ENCODE data around the gene TMEM217. TPM values are rescaled to one million over a fixed set of nuclear protein-coding genes. Genes with fewer than 3 reads are reported as not detected.
A peak's percentile ranks its signal among the peaks of the same experiment; 100 is the strongest.

TMEM217 gene
- total RNA-seq, 2 experiments from 2014 or later: 0.81 to 0.95 TPM

DNA sequence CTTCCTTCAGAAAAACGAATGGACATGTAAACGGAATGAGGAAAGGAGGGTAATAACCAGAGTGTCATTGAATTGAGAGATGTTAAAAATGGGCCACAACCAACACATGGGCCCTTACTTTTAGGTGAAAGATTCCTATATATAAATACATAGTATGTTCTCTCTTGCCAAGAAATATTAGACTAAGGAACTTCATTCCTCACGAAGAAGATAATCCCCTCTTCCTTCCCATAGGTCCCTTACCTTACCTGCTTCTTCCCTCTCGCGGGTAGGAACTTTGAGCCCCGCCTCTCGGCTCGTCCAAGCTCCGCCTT is 667 bp downstream of the TMEM217 start:
- H3K36me3 Mint-ChIP-seq (ENCODE audit: low read depth): peaks cover 2% of the 10 kb centered on the region
- intact Hi-C loops (cut with micrococcal nuclease): loop anchor here (1.0 to 5.0 kb wide), 9 partner anchors 16 to 440 kb away; partner anchors contain the start of genes C6orf89, CMTR1 and MDGA1
- H3K27me3 Mint-ChIP-seq (ENCODE audit: low read depth): no peaks in the 10 kb centered on the region
- DNase-seq: no peak
- H3K27ac Mint-ChIP-seq: peak overlapping the region; percentile 87
- H3K4me1 Mint-ChIP-seq (ENCODE audit: low read depth): peaks cover 41% of the 10 kb centered on the region
- CTCF ChIA-PET: interaction anchor here (0.5 to 1.5 kb wide), 7 partner anchors 48 to 362 kb away, joined by 3 to 4 read pairs (median 3); no protein-coding TSS in a partner anchor
- H3K4me3 Mint-ChIP-seq: peak overlapping the region; percentile 80
- H3K9me3 Mint-ChIP-seq: no peaks in the 10 kb centered on the region

DNA sequence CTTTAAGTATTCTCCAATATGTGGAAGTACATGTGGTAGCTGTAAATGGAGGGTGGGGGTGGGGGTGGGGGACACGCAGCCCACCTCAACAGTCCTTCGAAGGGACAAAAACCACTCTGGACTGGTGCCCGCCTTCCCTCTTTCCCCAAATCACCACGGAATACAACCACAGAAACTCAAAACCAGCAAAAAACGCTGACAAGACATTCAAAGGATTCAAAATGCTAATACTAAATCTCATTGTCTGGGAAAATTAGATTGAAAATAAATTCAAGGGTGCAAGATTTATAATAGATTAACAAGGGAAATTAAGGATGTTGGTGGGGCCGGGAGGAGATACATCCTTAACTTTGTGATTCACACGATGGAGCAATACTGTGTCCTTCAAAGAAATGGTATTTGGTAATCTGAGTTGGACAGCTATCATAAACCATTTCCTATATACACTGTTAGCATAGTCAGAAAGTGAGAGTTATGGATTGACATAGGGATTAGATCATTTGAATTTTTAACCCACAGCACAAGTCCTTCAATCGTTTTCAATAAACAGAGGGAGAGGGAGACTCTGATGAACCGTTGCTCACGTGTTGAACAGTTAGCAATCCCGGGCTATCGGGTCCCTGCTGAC is 1.1 kb downstream of the TMEM217 start:
- peaks cover 39% of the 10 kb centered on the region for H3K4me1 Mint-ChIP-seq (ENCODE audit: low read depth)
- H3K9me3 Mint-ChIP-seq: no peaks in the 10 kb centered on the region
- H3K36me3 Mint-ChIP-seq (ENCODE audit: low read depth): peaks cover 2% of the 10 kb centered on the region
- H3K4me3 Mint-ChIP-seq: peak overlapping the region; percentile 80
- no peak for DNase-seq
- H3K27me3 Mint-ChIP-seq (ENCODE audit: low read depth): no peaks in the 10 kb centered on the region
- intact Hi-C loops (cut with micrococcal nuclease): loop anchor here (1.0 to 5.0 kb wide), 9 partner anchors 16 to 440 kb away; partner anchors contain the start of genes C6orf89, CMTR1 and MDGA1
- CTCF ChIA-PET: interaction anchor here (0.8 to 1.5 kb wide), 5 partner anchors 48 to 235 kb away, joined by 3 to 4 read pairs (median 4); no protein-coding TSS in a partner anchor
- no peak overlapping the region for H3K27ac Mint-ChIP-seq

DNA sequence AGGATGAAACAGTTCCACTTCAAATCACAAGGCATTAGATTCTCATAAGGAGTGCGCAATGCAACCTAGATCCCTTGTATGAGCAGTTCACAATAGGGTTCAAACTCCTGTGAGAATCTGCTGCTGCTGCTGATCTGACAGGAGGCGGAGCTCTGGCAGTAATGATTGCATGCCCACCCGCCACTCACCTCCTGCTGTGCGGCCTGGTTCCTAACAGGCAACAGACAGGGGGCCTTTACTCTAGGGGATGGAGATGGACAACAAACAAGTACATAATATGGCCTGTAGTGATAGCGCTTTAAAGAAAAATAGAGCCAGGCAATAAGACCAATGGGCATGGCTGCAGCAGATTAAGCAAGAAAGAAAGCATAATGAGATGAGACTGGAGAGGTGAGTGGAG is 3.1 kb downstream of the TMEM217 start:
- H3K4me1 Mint-ChIP-seq (ENCODE audit: low read depth): peaks cover 23% of the 10 kb centered on the region
- H3K27me3 Mint-ChIP-seq (ENCODE audit: low read depth): no peaks in the 10 kb centered on the region
- no peak overlapping the region for H3K4me3 Mint-ChIP-seq
- intact Hi-C loops (cut with micrococcal nuclease): loop anchor here (5.0 kb wide), 5 partner anchors 177 to 442 kb away; partner anchors contain the start of genes C6orf89, CMTR1 and MDGA1
- no peak overlapping the region for H3K27ac Mint-ChIP-seq
- CTCF ChIA-PET: interaction anchor here (0.7 kb wide), 1 partner anchor 206 kb away, joined by 4 read pairs; no protein-coding TSS in a partner anchor
- no peak for DNase-seq
- no peaks in the 10 kb centered on the region for H3K36me3 Mint-ChIP-seq (ENCODE audit: low read depth)
- no peaks in the 10 kb centered on the region for H3K9me3 Mint-ChIP-seq

DNA sequence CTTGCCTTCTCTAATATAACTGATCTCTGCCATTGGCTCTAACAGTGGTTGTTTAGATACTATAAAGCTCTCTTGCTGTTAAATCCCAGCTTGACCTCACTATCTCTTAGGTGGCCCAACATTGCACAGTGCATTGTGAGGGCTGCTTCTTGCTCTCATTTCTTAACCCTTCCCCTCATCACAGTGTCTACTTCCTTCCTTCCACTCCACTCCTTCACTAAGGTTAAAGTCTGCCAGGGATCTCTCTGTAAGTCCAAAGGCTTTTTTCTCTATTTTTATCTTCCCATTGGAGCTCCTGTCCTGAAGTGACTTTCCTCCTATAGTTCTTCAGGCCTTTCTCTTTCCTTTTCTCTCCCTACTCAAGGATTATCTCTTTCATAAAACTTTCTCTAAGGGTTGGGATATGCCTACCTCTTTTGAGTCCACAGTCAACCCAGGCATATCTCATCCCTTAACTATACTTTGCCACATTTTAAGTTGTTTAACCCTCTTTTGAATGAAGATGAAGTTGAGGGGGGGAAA is 4.4 kb downstream of the TMEM217 start:
- intact Hi-C loops (cut with micrococcal nuclease): no loop called here
- Mint-ChIP-seq H3K27ac (no peak overlapping the region), H3K36me3 (ENCODE audit: low read depth) (no peaks in the 10 kb centered on the region), H3K9me3 (no peaks in the 10 kb centered on the region), H3K4me3 (no peak overlapping the region), H3K4me1 (ENCODE audit: low read depth) (peaks cover 12% of the 10 kb centered on the region), H3K27me3 (ENCODE audit: low read depth) (no peaks in the 10 kb centered on the region)
- no peak for DNase-seq
- CTCF ChIA-PET: interaction anchor here (1.5 kb wide), 1 partner anchor 9 kb away, joined by 5 read pairs; no protein-coding TSS in a partner anchor

DNA sequence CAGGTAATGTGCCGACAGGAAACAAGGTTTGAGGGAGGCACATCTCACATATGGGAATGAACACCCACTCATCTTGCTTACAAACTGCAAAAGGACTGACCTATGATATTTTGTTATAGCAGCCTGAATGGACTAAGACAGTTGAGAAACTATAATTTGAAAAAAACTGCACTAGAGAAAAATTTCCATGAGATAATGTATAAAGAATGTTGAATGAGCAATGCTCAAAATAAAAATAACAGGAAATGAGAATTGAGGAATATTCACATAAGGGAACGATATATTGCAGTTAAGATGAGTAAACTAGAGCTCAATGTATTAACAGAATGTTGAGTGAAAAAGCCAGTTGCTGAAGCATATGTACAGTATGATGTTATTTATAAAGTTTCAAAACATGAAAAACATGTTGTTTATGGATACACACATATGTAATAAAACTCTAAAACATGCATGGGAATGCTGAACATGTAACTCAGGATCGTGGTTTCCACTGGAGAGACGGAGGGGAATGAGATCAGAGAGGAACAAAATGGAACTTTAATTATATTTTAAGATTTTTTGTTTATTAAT is 6.6 kb downstream of the TMEM217 start:
- no peaks in the 10 kb centered on the region for H3K36me3 Mint-ChIP-seq (ENCODE audit: low read depth)
- DNase-seq: no peak
- intact Hi-C loops (cut with micrococcal nuclease): no loop called here
- CTCF ChIA-PET: no interaction called here
- H3K27ac Mint-ChIP-seq: no peak overlapping the region
- no peak overlapping the region for H3K4me3 Mint-ChIP-seq
- peaks cover under 1% of the 10 kb centered on the region for H3K4me1 Mint-ChIP-seq (ENCODE audit: low read depth)
- no peaks in the 10 kb centered on the region for H3K27me3 Mint-ChIP-seq (ENCODE audit: low read depth)
- H3K9me3 Mint-ChIP-seq: no peaks in the 10 kb centered on the region

DNA sequence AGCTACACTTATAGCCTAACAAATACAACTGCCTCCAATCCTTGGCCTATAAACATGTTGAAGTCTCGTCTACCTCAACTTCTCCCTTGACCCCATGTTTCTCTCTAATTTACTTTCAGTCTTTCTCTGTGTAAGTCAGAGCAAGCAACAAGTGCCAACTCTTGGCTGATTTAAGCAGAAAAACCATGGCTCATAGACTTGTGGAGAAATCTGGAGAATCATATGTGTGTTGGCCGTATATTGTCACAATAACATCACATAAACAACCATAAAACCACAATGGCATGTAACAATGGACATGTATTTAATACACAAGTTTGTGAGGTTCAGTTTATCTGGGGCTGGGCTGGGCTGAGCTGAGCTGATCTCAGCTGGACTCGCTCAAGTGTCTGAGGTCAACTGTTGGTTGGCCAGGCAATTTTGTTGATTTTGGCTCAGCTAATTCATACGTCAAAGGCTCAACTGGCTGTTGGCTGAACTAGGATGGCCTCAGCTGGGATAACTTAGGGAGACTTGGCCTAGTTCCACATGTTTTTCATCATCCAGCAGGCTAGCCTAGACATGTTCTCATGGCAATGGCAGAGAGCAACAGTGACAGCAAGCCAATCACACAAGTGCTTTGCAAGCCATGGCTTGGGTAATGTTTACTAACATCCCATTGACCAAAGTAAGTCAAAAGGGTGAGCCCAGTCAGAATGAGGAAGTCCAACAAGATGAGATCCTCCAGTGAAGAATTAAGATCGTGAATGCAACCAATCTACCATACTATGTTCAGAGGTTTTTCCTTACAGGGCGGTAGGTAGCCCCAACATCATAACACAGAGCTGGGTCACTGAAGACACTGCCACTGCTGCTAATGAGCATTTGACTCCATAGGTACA is 13.3 kb downstream of the TMEM217 start:
- DNase-seq: no peak
- CTCF ChIA-PET: interaction anchor here (1.1 kb wide), 1 partner anchor 215 kb away, joined by 3 read pairs; no protein-coding TSS in a partner anchor
- Mint-ChIP-seq H3K27me3 (ENCODE audit: low read depth) (peaks cover 3% of the 10 kb centered on the region), H3K4me3 (no peak overlapping the region), H3K36me3 (ENCODE audit: low read depth) (no peaks in the 10 kb centered on the region), H3K4me1 (ENCODE audit: low read depth) (peaks cover 25% of the 10 kb centered on the region), H3K9me3 (no peaks in the 10 kb centered on the region), H3K27ac (no peak overlapping the region)
- intact Hi-C loops (cut with micrococcal nuclease): no loop called here

DNA sequence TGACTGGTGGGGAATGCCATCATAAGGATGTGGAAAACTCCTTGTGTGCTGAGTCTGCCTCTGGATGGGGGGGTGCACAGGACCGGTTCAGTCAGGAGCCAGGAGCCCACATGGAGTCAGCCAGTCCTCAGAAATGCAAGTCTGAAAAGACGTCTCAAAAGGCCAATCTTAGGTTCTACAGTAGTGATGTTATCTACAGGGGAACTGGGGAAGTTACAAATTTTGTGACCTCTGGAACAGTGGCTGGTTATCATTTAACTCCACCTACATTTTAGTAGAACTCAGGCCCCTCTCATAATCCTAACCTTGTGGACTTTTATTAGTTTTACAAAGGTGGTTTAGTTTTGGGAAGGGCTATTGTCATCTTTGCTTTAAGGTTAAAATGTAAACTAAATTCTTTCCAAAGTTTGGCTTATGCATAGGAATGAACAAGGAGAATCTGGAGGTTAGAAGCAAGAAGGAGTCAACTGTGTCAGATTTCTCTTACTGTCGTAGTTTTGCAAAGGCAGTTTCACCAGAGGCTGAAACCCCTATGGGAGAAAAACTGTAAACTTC is 14.1 kb downstream of the TMEM217 start:
- intact Hi-C loops (cut with micrococcal nuclease): no loop called here
- no peak overlapping the region for H3K27ac Mint-ChIP-seq
- no peaks in the 10 kb centered on the region for H3K9me3 Mint-ChIP-seq
- H3K27me3 Mint-ChIP-seq (ENCODE audit: low read depth): peaks cover 3% of the 10 kb centered on the region
- no peak for DNase-seq
- H3K36me3 Mint-ChIP-seq (ENCODE audit: low read depth): no peaks in the 10 kb centered on the region
- peaks cover 28% of the 10 kb centered on the region for H3K4me1 Mint-ChIP-seq (ENCODE audit: low read depth)
- CTCF ChIA-PET: no interaction called here
- no peak overlapping the region for H3K4me3 Mint-ChIP-seq

DNA sequence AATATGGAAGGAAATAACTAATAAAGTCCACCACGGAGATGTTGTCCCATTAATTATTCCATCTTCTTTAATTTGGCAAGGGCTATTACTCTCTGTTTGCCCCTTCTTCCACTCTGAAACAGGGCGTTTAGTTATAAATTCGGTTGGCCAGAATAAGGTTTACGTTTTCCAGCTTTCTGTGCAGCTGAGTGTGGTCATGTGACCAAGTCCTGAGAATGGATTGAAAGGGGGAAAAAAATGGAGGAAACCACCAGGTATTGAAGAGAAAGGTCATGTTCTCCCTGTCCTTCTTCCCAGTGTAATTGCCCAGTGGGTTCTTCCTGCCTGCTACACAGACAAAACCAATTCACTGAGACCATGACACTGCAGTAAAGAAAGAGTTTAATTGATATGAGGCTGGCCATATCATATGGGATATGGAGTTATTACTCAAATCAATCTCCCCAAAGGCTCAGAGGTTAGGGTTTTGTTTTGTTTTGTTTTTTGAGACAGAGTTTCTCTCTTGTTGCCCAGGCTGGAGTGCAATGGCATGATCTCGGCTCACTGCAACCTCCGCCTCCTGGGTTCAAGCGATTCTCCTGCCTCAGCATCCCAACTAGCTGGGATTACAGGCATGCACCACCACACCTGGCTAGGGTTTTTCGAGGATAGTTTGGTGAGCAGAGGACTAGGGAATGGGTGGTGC is 14.7 kb downstream of the TMEM217 start:
- DNase-seq: no peak
- Mint-ChIP-seq H3K4me1 (ENCODE audit: low read depth) (peaks cover 31% of the 10 kb centered on the region), H3K27ac (no peak overlapping the region), H3K4me3 (no peak overlapping the region), H3K27me3 (ENCODE audit: low read depth) (peaks cover 3% of the 10 kb centered on the region), H3K9me3 (no peaks in the 10 kb centered on the region), H3K36me3 (ENCODE audit: low read depth) (no peaks in the 10 kb centered on the region)
- CTCF ChIA-PET: interaction anchor here (0.6 to 1.4 kb wide), 2 partner anchors 16 to 583 kb away, joined by 3 to 4 read pairs; no protein-coding TSS in a partner anchor
- intact Hi-C loops (cut with micrococcal nuclease): no loop called here

DNA sequence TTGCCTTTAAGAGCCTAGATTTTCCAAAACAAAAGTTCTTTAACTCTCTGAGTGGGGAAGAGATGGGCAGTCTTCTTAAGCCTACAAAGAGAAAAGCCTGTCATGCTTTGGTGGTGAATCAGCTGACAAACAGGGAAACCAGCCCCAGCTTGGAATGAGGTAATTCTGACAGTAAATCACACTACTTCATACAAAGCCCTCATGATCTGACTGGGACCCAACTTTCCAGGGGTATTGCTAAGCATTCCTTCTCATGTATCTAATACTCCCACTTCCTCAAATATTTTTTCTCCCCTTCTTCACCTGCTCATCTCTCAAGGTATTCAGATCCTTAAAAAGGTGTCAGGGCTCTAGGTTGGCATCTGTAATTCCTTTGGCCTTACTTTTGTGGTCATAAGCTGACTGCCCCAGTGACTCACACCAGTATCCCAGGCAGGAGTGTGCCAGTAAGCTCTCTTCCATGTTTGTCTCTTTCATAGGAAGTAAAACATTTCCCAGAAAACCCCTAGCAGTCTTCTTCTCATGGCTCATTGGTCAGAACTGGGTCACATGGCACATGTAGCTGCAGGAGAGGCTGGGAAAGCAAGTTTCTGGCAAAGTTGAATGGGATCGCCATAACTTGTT is 15.4 kb downstream of the TMEM217 start:
- no peaks in the 10 kb centered on the region for H3K36me3 Mint-ChIP-seq (ENCODE audit: low read depth)
- peaks cover 35% of the 10 kb centered on the region for H3K4me1 Mint-ChIP-seq (ENCODE audit: low read depth)
- no peaks in the 10 kb centered on the region for H3K9me3 Mint-ChIP-seq
- peak overlapping the region; percentile 7 for H3K27ac Mint-ChIP-seq
- H3K27me3 Mint-ChIP-seq (ENCODE audit: low read depth): peaks cover 3% of the 10 kb centered on the region
- CTCF ChIA-PET: interaction anchor here (0.6 to 1.4 kb wide), 2 partner anchors 17 to 582 kb away, joined by 3 to 4 read pairs; no protein-coding TSS in a partner anchor
- no peak overlapping the region for H3K4me3 Mint-ChIP-seq
- intact Hi-C loops (cut with micrococcal nuclease): no loop called here
- peak; percentile 66 for DNase-seq

DNA sequence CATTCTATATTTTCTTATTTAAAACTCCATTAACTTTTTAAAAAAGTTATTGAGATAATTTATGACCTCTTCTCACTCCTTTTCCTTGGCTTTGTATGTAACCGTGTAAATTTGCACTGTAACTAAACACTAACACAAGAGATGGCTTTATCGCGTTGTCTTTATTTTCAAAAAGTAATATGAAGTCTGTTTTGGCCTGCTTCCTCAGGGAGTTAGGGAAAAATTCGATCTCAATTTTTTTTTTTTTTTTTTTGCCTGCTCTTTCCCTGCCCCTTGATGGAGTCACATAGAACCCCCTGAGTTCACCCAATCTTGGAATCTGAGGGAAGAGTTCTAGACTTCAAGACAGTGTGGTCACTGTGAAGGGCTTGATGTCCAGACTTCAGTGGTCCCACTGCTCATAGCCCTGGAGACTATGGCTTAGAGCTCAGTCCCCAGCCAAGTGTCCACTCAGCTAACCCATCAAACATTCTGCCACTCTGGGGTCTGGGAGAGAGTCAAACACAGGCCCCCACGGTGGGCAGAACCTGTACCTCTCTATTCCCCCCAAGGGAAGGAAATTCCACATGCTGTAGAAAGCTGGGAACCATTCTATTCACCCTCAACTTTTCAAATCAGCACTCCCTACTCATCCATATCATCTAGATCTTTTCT is 16.0 kb downstream of the TMEM217 start:
- CTCF ChIA-PET: interaction anchor here (0.8 to 1.4 kb wide), 2 partner anchors 18 to 32 kb away, joined by 4 to 8 read pairs; no protein-coding TSS in a partner anchor
- Mint-ChIP-seq H3K4me3 (no peak overlapping the region), H3K4me1 (ENCODE audit: low read depth) (peaks cover 39% of the 10 kb centered on the region), H3K36me3 (ENCODE audit: low read depth) (no peaks in the 10 kb centered on the region), H3K27ac (no peak overlapping the region), H3K27me3 (ENCODE audit: low read depth) (peaks cover 3% of the 10 kb centered on the region), H3K9me3 (no peaks in the 10 kb centered on the region)
- DNase-seq: no peak
- intact Hi-C loops (cut with micrococcal nuclease): loop anchor here (2.0 kb wide), 1 partner anchor 131 kb away; no protein-coding TSS in a partner anchor

Measured in activated naive CD4-positive, alpha-beta T cell treated with anti-CD3 and anti-CD28 coated beads for 36 hours (primary cell).